Aorta (tissue), 5 donors: ENCODE measurements around the gene GBX1. TPM values are rescaled to one million over a fixed set of nuclear protein-coding genes. Genes with fewer than 3 reads are reported as not detected.
A peak's percentile ranks its signal among the peaks of the same experiment; 100 is the strongest.

Experiments used
- ATAC-seq: fragments of 200-7000 bp; cut with Tn5 transposase; one replicate; pipeline ENCODE4 v1.9.1; 2022; ENCODE audit warnings: moderate library complexity; ENCODE audit not compliant: low FRiP score
- DNase-seq, 2 donors: peaks; one replicate each; pipeline ENCODE4 v3.0.0-alpha.2; 2020
- H3K27ac ChIP-seq, 2 donors: one replicate each; pipeline ENCODE4 v1.5.1; 2013; ENCODE audit warnings: low read length in 2 of 2, mild to moderate bottlenecking in 2 of 2, moderate library complexity in 2 of 2, control low read depth in 1 of 2, inconsistent platforms in 1 of 2, low read depth in 1 of 2
- H3K27me3 ChIP-seq, 2 donors: one replicate each; pipeline ENCODE4 v1.6.1; 2013; ENCODE audit warnings: control low read depth in 1 of 2, low read length in 1 of 2, mild to moderate bottlenecking in 1 of 2, moderate library complexity in 1 of 2; ENCODE audit not compliant: insufficient read depth in 2 of 2, control insufficient read depth in 1 of 2
- H3K36me3 ChIP-seq, 2 donors: one replicate each; pipeline ENCODE4 v1.6.1; 2013; ENCODE audit warnings: control low read depth in 1 of 2, low read length in 1 of 2, mild to moderate bottlenecking in 1 of 2; ENCODE audit not compliant: insufficient read depth in 2 of 2, control insufficient read depth in 1 of 2
- H3K4me1 ChIP-seq, 2 donors: one replicate each; pipeline ENCODE4 v1.6.1; 2013; ENCODE audit warnings: low read length in 2 of 2, control low read depth in 1 of 2, mild to moderate bottlenecking in 1 of 2, moderate library complexity in 1 of 2; ENCODE audit not compliant: insufficient read depth in 2 of 2, control insufficient read depth in 1 of 2
- H3K4me3 ChIP-seq, 2 donors: one replicate each; pipeline ENCODE4 v1.5.1; 2013; ENCODE audit warnings: low read length in 2 of 2, control low read depth in 1 of 2, mild to moderate bottlenecking in 1 of 2
- H3K9me3 ChIP-seq: one replicate; pipeline ENCODE4 v1.6.1; 2013; ENCODE audit warnings: mild to moderate bottlenecking, low read length; ENCODE audit not compliant: control insufficient read depth
- WGBS, 2 donors: extraction: QIAGEN DNeasy Blood & Tissue Kit; methylation state at CpG; one replicate each; pipeline ENCODE4 v1.1.7; 2013; 5-methylcytosine and 5-hydroxymethylcytosine counted together
- intact Hi-C, 2 donors: fragments of 100-400 bp; cut with DNase I; formaldehyde crosslinking; loops; one replicate each; pipeline versions ENCODE4 v1.14.2 to v1.15.0; 2022
- polyA plus RNA-seq, 2 donors: library from polyadenylated mRNA; stranded (reverse); fragments of 200-250 nt; gene quantifications; one replicate each; pipeline ENCODE4 v1.2.3, GENCODE V29; 2013
- total RNA-seq, 2 donors: library from RNA; stranded (reverse); fragmentation: NEBNext Ultra II Directional; extraction: Animal tissue kit (Norgen Biotek cat#: 25700); gene quantifications; one replicate each; pipeline ENCODE4 v1.2.1, GENCODE V29; 2021
- donor health status: healthy with polysubstance abuse.
- donor health status: Bipolar disorder and iron deficiency.
- donor health status: DM: no; HTN: no; CAD: no.
- donor health status: DM: no; HTN: no; CAD: no.
- donor health status: DM: yes; HTN: yes; CAD: no.

The GBX1 gene
- total and polyA plus RNA-seq, 4 donors = not detected

DNA sequence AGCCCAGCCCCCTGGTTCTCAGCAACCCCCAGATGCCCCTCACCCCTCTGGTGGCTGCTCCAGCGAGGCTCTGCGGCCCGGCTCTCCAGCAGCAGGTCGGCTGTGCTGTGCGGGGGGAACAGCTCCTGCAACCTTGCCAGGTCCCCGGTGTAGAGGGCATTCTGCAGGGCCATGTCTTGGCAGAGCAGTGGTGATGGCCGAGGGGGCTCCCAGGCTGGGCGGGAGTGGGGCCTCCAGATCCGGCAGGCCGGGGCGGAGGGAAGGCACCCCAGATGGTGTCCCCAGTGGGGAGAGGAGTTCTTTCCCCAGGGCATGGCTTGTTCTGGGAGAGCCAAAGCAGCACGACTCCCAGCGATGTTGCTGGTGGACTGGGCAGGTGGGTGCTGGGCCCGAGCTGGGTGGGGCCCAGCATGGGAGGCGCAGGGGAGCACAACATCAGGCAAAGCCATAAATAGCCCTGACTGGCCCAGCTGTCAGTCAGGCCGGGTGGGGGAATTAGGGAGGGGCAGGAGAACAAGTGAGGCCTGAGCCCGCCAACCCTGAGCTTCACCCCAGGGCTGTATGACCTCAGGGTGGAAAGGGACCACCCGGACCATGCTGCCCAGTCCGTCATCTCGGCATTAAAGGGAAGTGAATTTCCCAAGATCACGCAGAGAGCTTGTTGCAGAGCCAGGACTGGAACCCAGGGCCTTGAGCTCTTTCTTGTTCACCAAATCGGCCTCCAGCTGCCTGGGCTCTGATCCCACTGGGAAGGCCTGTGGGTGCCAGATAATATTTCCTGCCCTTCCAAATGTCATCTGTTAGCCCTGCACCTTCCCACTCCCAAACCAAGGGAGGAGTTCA, 20.1 kb upstream of the GBX1 start:
- Histone ChIP-seq H3K27ac (no peak overlapping the region), H3K27me3 (no peaks in the 10 kb centered on the region), H3K36me3 (no peaks in the 10 kb centered on the region), H3K9me3 (no peaks in the 10 kb centered on the region), H3K4me1 (no peaks in the 10 kb centered on the region), H3K4me3 (no peak overlapping the region)
- WGBS, 2 donors = 78% methylated on average over 22 of the region's 22 CpGs
- ATAC-seq = no peak
- intact Hi-C loops = no loop called here
- no peak for DNase-seq

GRCh38 chr7:151186640-151187408, 19.3 kb upstream of the GBX1 start, which contains the start of gene ASB10:
ASB10 (minus strand) TSS chr7:151187250; CDS start chr7:151187130, 120 bp downstream.
- 67% methylated on average over 22 of the region's 22 CpGs for WGBS, 2 donors
- Histone ChIP-seq H3K4me3 (no peak within 1 kb of the TSS), H3K4me1 (no peaks in the 10 kb centered on the region), H3K9me3 (no peaks in the 10 kb centered on the region), H3K27ac (no peak within 1 kb of the TSS), H3K27me3 (no peaks in the 10 kb centered on the region), H3K36me3 (no peaks in the 10 kb centered on the region)
- peak in 1 of 2 donors; percentile 70 for DNase-seq
- ATAC-seq = no peak
- intact Hi-C loops = no loop called here

GRCh38 chr7:151185762-151186639, 18.5 kb upstream of the GBX1 start:
- intact Hi-C loops = no loop called here
- Histone ChIP-seq H3K9me3 (no peaks in the 10 kb centered on the region), H3K27ac (no peak overlapping the region), H3K4me3 (no peak overlapping the region), H3K27me3 (no peaks in the 10 kb centered on the region), H3K36me3 (no peaks in the 10 kb centered on the region), H3K4me1 (no peaks in the 10 kb centered on the region)
- ATAC-seq = no peak
- 87 to 92% methylated on average over 11 to 16 of the region's 16 CpGs for WGBS, 2 donors
- peak in 1 of 2 donors; percentile 35 for DNase-seq

GRCh38 chr7:151181011-151181431, 13.5 kb upstream of the GBX1 start:
- WGBS, 2 donors = 86 to 88% methylated on average over 22 of the region's 22 CpGs
- intact Hi-C loops = no loop called here
- ATAC-seq (no peak), DNase-seq (peak in 1 of 2 donors; percentile 73)
- Histone ChIP-seq H3K4me3 (no peak overlapping the region), H3K27me3 (no peaks in the 10 kb centered on the region), H3K9me3 (no peaks in the 10 kb centered on the region), H3K27ac (no peak overlapping the region), H3K4me1 (no peaks in the 10 kb centered on the region), H3K36me3 (no peaks in the 10 kb centered on the region)

- 79 to 86% methylated on average over 4 of the region's 4 CpGs for WGBS, 2 donors
- no peak for ATAC-seq
These were observed 12.5 kb upstream of the GBX1 start for GRCh38 chr7:151179946-151180345.

DNA sequence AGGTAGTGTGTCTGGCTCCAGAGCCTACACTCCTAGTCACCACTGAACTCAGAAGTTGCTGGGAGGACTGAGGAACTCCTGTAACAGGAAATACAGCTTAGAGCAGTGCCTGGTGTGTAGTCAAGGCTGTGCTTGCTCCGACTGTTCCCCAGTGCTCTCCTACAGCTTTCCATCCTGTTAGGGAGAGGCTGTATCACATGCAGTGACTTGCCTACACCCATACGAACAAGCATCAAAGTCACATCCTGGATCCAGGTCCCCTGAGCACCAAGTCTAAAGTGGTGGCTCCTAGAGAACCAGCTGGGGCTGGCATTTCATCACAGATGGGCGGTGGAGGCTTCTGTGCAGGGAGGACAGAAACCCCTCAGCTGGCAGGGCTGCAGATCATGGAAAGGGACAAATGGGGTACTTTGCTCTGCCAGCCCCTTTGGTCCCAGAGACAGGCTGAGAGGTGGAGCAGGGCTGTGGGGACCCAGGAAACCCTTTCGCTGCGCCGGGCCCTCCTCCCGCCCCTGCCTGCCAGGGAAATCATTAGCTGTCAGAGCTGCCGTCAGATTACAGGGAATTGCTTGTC, 11.9 kb upstream of the GBX1 start:
- WGBS, 2 donors = 83 to 85% methylated on average over 8 of the region's 8 CpGs
- no peaks in the 10 kb centered on the region for H3K36me3 ChIP-seq

More at GRCh38 chr7:151179946-151180345, 12.5 kb upstream of the GBX1 start:
- Histone ChIP-seq H3K4me3 (no peak overlapping the region), H3K36me3 (no peaks in the 10 kb centered on the region), H3K4me1 (no peaks in the 10 kb centered on the region), H3K27ac (no peak overlapping the region), H3K27me3 (no peaks in the 10 kb centered on the region), H3K9me3 (no peaks in the 10 kb centered on the region)
- intact Hi-C loops = no loop called here
- DNase-seq = no peak

GRCh38 chr7:151178831-151179230, 11.3 kb upstream of the GBX1 start:
- intact Hi-C loops = no loop called here
- 80 to 82% methylated on average over 2 of the region's 2 CpGs for whole genome bisulfite sequencing, 2 donors
- no peak overlapping the region for H3K27ac ChIP-seq

More for the DNA sequence above, 11.9 kb upstream of the GBX1 start:
- Histone ChIP-seq H3K27ac (no peak overlapping the region), H3K4me1 (no peaks in the 10 kb centered on the region), H3K27me3 (no peaks in the 10 kb centered on the region), H3K4me3 (no peak overlapping the region), H3K9me3 (no peaks in the 10 kb centered on the region)
- intact Hi-C loops = no loop called here
- DNase-seq (peak in 1 of 2 donors; percentile 37), ATAC-seq (no peak)

DNA sequence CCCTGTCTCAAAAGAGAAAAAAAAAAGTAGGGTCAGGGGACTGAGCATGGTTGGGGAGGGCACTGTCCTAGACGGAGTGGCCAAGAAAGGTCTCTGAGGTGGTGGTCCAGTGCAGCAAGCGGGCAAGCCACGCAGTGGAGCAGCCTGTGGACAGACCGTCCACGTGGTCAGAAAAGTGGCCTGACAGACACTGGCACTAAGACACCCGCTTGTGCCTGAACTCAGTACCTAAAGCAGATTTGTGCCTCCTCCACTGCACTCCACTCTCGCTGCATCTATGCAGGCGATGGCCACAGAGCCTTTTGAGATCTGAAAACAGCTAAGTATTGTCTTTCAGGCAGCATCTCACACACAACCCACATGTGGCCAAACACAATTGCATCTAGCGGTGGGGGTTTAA, 10.7 kb upstream of the GBX1 start:
- Histone ChIP-seq H3K27ac (no peak overlapping the region), H3K27me3 (no peaks in the 10 kb centered on the region), H3K36me3 (no peaks in the 10 kb centered on the region), H3K4me3 (no peak overlapping the region), H3K9me3 (no peaks in the 10 kb centered on the region), H3K4me1 (no peaks in the 10 kb centered on the region)
- DNase-seq (peak in 1 of 2 donors; percentile 48), ATAC-seq (no peak)
- 93 to 94% methylated on average over 9 of the region's 9 CpGs for WGBS, 2 donors
- intact Hi-C loops = no loop called here

More at GRCh38 chr7:151178831-151179230, 11.3 kb upstream of the GBX1 start:
- no peaks in the 10 kb centered on the region for H3K4me1 ChIP-seq
- ATAC-seq = no peak
- no peak overlapping the region for H3K4me3 ChIP-seq
- H3K36me3 ChIP-seq = no peaks in the 10 kb centered on the region
- no peak for DNase-seq
- H3K9me3 ChIP-seq = no peaks in the 10 kb centered on the region
- H3K27me3 ChIP-seq = no peaks in the 10 kb centered on the region
